HTR-8/SVneo (cell line): ENCODE data around the gene SPEG.

ENCODE experiments used
- DNase-seq: peaks from one replicate; pipeline ENCODE4 v3.0.0; 2011; ENCODE audit warnings: low spot score, mixed read lengths; ENCODE audit not compliant: insufficient read length
- FAIRE-seq: peaks from 2 replicates; lab custom pipeline; 2011; peaks lifted over from hg19 to GRCh38; lab: Jason Lieb, UNC

Gene SPEG

DNA sequence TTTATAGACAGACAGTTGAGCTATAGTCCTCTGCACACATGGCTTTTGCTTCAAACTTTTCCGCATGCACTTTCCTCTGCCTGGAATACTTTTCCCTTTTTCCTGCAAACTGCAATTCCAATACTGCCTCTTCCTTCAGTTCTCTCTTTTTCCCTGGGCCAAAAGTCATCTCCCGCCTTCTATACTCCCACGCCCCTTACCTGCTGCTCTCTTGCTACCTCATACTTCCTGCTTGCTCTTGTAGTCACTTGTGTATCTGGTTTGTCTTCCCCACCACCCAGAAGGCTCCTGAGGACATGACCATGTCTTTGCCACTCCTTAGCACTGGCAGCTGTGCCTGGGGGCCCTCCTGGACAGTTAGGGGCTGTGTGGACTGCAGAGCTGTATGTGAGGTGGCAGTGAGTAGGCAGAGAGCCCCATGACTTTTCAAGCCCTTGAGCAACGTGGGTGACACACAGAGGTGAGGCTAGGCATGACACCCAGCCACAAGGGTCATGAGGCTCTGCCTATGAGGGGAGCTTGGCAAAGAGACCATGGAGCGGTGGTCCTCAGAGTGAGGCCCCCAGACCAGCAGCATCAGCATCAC, 23.2 kb downstream of the SPEG start:
- no peak for DNase-seq

GRCh38 chr2:219458996-219459395, 24.4 kb downstream of the SPEG start:
- DNase-seq (no peak), FAIRE-seq (no peak)

More for the DNA sequence above, 23.2 kb downstream of the SPEG start:
- no peak for FAIRE-seq

DNA sequence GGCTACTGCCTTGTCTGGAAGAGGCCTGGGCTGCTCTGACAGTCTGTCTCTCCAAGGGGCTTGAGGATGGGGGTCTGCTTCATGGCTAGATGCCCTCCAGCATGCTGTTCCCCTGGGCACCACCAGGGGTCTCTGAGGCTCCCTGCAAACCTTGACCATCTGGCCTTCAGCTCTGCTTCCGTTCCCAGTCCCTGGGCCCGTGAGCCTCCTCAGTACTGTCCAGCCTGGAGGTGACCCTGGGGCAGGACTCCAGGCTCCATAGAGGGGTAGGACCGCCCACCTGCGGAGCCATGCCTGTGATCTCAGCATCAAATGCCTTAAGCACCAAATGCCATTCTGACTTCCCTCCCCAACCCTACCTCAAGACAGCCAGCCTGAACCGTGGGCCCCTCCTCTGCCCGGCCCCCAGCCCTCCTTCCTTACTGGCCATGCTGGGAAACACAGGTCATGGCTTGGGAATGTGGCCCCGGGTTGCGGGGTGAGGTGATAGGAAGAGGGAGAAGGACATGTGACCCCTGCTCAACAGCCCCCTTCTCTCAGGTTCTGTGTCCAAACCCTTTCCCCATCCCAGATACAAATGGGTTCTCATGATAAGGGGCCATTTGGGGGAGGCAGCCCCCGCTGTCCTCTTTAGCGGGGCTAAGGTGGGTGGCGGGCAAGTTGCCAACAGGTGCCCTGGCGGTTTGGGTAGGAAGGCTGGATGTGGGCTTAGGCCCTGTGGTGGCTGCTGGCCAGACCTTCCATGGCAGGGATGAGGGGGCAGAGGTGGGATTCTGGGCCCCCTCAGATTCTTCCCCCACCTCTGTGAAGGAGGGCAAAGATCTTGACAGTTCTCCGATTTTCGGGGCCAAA, 25.0 kb downstream of the SPEG start:
- DNase-seq (peak; percentile 84), FAIRE-seq (peak; percentile 48)

DNA sequence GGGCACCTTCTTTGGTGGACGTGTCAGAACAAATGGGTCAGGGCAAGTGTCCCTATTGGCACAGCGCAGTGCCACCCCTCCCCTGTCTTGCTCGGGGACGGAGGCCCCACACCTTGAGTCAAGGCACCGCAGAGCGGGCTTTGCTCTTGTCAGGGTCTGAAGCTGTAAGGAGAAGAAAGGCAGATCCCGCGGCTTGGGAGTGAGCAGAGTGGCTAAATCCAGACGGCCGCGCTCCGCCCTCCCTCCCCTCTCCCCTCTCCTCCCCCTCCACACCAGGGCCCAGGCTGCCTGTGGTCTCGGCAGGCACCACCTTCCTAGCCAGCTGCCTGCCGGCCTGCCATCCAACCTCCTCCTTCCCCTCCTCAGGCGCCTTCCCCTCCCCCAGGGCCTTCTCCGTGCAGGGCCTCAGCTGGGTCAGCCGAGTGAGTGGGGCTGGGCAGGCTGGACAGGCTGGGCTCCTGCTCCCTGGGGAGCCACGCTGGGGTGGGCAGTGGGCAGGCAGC, 25.8 kb downstream of the SPEG start:
- FAIRE-seq (no peak), DNase-seq (no peak)

GRCh38 chr2:219461047-219461514, 26.4 kb downstream of the SPEG start:
- FAIRE-seq, result no peak
- no peak for DNase-seq

GRCh38 chr2:219461669-219462068, 27.0 kb downstream of the SPEG start:
- DNase-seq (no peak), FAIRE-seq (no peak)

DNA sequence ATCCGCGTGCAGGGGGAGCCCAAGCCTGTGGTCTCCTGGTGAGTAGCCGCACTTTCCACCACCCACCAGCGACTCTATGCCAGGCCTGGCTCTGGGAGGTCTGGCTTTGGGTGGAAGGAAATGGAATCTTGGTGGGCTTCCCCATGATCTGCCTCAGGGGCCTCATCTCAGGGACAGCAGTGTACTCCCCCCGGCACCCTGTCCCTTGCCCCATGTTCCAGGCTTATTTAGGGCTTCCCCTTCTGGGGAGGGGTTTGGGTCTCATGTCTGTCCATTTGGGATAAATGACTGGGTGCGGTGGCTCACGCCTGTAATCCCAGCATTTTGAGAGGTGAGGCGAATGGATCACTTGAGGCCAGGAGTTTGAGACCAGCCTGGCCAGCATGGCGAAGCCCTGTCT, 27.7 kb downstream of the SPEG start:
- no peak for FAIRE-seq
- DNase-seq, result no peak

GRCh38 chr2:219464286-219465032, 29.8 kb downstream of the SPEG start:
- FAIRE-seq (no peak), DNase-seq (no peak)

GRCh38 chr2:219465659-219466561, 31.3 kb downstream of the SPEG start:
- no peak for DNase-seq
- peak; percentile 96 for FAIRE-seq

DNA sequence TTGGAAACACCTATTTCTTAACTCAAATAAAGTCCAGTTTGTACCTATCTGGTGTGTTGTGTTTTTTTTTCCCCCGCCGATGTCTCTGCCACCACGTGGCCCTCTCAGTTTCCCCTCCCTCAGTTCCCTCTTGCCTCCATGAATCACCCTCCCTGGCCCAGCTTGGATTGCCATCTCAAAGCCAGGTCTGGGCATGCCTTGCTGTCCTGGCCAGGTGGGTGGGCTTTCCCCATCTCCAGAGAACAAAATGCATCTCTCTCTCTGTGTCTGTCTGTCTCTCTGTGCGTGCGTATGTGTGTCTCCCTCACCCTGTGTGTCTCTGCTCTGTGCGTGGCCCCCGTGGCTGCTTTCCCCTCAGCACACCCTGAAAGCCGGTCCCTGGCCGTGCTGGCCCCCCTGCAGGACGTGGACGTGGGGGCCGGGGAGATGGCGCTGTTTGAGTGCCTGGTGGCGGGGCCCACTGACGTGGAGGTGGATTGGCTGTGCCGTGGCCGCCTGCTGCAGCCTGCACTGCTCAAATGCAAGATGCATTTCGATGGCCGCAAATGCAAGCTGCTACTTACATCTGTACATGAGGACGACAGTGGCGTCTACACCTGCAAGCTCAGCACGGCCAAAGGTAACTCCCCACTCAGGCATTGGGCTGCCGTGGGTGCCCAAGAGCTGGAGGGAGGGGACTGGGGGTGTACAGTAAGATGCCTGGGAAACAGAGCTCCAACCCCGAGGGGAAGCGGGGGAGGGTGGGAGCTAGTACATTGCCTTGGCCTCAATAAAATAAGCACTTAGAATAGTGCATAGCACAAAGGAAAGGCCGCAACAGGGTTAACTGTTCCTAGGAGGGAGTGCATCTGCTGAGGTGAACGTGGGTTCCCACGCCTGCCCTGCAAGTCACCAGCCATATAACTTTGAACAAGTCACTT, 32.4 kb downstream of the SPEG start:
- FAIRE-seq (no peak), DNase-seq (no peak)

DNA sequence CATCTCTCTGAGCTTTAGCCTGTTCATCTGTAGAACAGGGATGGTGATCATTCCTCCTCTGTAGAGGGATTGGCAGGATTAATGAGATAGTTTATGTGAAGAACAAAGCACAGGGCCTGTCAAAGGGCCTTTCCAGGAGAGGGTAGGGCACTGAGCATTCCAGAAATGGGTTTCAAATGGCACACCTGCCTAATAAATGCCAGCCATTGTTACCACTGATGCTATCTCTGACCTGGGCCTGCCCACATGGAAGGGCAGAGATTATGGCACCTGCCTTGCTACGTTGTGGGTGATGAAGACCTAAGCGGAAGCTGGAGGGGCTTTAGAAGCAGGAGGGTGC, 33.1 kb downstream of the SPEG start:
- DNase-seq (no peak), FAIRE-seq (no peak)

DNA sequence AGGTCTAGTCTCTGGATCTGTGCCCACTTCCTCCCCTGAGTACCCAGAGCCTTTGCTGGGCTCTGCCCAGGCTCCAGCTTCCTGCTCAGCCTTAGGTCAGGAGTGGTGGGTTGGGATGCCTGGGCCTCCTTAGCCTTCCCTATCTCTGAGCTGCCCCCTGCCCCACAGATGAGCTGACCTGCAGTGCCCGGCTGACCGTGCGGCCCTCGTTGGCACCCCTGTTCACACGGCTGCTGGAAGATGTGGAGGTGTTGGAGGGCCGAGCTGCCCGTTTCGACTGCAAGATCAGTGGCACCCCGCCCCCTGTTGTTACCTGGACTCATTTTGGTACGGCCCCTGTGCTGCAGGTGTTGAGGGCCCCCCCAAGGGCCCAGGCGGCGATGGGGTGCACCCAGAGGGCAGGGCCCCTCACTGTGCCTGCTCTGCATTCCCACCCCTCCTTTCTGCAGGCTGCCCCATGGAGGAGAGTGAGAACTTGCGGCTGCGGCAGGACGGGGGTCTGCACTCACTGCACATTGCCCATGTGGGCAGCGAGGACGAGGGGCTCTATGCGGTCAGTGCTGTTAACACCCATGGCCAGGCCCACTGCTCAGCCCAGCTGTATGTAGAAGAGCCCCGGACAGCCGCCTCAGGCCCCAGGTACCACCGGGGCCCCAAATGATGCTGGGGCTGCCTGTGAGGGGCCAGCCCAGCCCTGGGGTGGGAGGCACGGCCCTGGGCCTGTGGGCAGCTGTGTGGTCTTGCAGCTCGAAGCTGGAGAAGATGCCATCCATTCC, 34.0 kb downstream of the SPEG start:
- DNase-seq (no peak), FAIRE-seq (no peak)

DNA sequence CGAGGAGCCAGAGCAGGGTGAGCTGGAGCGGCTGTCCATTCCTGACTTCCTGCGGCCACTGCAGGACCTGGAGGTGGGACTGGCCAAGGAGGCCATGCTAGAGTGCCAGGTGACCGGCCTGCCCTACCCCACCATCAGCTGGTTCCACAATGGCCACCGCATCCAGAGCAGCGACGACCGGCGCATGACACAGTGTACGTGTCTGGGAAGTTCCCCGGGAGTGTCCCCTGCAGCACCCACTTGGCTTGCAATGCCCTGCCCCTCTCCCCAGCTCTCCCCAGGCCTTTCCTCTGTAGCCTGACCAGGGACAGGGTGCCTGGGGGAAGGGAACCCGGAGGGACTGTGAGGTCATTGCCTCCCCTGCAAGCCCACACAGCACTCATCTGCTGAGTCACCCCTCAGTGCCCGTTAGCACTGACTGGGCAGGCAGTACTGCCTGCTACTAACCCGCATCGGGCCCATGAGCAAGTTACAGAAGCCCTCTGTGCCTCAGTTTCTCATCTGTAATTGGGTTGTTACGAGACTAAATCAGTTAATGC, 34.6 kb downstream of the SPEG start:
- FAIRE-seq (peak; percentile 90), DNase-seq (peak; percentile 82)

- no peak for FAIRE-seq
- DNase-seq, result no peak
Measured at GRCh38 chr2:219470429-219470828, 35.8 kb downstream of the SPEG start.

DNA sequence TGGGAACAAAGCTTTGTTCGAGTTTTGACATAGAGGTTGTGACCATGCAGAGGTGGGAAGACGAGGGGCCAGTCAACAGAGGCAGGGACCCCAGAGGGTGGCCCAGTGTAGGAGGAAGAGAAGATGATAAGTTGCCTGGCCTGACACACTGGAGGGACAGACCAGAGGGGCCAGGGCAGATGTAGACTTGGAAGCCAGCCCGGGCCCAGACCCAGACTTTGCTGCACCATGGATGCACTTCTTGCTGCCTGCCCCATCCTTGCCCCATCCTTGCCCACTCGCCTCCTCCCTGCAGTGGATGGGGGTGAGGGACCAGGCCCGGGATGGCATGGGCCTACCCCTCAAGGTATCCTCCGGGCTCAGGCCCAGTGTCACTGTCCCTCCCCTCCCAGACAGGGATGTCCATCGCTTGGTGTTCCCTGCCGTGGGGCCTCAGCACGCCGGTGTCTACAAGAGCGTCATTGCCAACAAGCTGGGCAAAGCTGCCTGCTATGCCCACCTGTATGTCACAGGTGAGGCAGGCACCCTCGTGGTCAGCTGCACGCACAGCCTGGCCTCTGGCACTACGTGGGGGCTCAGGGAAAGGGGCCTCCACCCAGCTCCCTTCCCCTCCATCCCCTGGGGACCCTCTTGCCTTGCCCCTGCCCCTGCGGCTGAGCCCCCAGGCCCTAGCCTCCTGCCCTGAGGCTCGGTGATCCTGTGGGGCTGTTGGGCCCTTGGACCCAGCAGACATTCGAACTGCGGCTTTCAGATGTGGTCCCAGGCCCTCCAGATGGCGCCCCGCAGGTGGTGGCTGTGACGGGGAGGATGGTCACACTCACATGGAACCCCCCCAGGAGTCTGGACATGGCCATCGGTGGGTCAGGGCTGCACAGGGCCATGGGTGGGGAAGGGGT, 37.1 kb downstream of the SPEG start:
- FAIRE-seq (no peak), DNase-seq (no peak)

- FAIRE-seq, result no peak
- DNase-seq, result no peak
Measured at GRCh38 chr2:219472629-219473187, 38.1 kb downstream of the SPEG start.

GRCh38 chr2:219473511-219473910, 38.9 kb downstream of the SPEG start:
- DNase-seq (no peak), FAIRE-seq (no peak)
